GM21526 (cell line): ENCODE data around the gene SVOP.

ENCODE experiments used
- ATAC-seq: cut with Tn5 transposase; IDR thresholded peaks from one replicate; pipeline ENCODE4 v1.9.1; 2021; ENCODE audit warnings: moderate library complexity; ENCODE audit not compliant: unreplicated experiment, low FRiP score

The SVOP gene

DNA sequence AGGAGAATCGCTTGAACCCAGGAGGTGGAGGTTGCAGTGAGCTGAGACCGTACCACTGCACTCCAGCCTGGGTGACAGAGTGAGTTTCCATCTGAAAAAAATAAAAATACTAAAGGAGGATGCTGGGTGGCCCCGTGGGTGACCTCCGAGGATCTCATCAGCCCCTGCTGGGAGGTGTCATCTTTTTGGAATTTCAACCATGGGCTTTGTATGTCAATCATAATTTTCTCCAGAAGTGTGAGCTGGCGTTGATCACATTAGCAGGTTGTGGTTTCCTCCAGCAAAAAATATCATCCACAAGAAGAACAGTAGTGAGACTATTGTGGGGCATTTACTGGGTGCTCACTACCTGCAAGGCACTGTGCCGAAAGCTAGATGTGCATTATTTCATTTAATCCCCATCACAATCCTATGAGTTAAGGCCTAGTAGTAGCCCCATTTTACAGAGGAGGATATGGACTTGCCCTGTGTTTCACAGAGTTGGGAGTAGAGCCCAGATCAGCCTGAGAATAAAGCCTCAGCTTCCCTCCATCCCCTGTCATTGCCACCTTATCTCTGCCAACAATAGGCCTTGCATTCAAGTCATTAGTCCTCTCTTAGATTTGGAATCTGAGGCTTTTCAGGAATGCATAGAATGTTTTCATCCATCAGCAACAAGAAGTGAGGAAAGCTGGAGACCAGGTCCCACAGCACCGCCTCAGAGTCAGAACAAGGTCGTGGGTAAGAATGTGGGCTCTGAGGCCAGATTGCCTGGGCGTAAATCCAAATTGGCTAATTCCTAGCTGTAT lies 39.8 kb downstream of the SVOP start:
- ATAC-seq = no peak

DNA sequence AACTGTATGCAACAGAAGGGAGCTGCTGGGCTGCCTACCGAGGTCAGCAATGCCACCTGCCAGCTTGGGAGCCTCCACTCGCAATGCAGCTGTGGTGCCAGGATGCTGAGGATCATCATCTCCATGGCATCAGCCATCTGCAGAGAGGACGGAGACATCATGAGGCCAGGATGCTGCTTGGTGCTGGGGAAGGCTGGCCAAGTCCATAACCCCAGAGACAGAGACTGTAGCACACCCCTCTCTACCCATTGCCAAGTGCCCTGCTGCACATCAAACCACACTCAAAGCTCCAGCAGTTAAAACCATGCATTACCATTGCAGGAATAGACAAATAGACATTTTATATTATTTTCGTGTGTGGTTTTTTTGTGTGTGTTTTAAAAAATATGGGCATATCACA lies 43.5 kb downstream of the SVOP start:
- no peak for ATAC-seq

DNA sequence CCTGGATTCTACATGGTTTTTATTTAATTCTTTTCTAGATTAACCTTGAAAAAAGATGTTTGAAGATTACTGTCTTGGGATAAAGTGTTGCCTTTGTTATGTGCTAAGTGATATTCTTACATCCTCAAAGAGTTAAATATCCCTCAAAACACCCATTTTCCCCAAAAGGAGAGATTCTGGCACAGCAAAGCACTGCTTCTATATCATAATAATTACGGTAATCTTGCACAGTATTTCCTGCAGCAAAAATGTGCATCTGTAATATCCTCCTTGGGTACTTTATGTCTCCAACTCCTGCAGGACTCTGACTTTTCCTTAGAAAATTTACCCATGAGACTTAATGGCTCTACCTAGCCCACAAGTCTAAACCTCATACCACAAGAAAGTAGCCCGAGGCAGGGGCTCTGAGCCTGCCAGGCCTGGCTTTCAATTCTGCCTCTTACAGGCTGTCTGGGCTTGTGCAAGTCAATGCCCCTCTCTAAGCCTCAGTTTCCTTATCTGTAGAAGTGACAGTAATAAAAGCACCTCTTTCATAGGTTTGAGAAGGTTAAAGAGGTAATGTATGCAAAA lies 45.8 kb downstream of the SVOP start:
- no peak for ATAC-seq

DNA sequence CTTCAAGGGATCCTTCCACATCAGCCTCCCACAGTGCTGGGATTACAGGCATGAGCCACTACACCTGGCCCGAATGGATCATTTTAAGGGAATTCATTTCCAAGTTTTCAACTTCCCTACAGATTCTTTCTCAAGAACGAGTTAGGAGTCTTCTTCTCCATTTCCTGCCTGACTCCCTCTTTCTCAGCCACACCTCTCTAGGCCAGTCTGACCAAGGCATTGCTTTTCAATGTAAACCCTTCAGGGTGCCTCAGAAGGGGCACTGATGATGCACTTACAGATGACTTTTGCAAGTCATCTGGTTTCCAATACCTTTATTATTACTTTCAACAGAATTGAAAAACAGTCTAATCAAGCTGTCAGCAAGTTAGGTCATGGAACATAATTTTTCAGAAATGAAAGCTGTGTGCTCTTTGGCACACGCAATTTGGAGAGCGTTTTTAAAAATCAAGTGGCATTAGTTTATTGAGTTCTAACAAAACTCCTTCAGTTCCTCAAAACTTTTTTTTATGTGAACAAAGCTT lies 47.2 kb downstream of the SVOP start:
- no peak for ATAC-seq

DNA sequence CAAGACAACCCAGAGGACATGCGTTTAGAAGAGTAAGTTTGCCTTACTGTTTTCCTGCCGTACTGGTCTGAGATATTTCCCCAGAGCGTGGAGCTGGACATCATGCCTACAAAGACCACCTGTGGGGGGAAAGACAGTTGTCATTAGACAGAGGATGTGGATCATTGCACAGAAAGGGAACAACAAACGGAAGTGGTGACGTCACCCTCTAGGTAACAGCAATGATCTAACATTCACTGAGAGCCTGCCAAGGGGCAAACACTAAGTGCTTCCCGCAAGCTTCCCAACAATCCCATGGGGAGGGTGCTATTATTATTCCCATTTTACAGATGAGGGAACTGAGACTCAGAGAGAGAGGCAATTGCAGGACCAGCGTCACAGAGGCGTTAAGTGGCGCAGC lies 48.5 kb downstream of the SVOP start:
- no peak for ATAC-seq

DNA sequence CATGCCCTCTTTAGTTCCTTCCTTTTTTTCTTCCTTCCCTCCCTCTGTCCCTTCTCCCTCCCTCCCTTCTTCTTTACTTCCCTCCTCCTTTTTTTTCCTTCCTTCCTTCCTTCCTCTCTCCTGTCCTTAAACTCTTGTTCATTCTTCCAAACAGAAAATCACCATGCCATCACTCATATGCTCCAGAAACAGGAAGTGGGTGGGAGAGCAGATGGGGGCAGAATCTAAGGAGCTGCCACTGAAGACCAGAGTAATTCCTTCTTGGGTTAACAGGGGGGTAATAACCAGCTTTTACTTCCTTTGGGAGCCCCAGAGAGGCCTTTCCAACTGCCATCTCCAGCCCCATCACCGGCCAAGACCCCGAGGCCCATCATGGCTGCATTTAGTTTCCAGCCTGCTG lies 51.2 kb downstream of the SVOP start:
- no peak for ATAC-seq

DNA sequence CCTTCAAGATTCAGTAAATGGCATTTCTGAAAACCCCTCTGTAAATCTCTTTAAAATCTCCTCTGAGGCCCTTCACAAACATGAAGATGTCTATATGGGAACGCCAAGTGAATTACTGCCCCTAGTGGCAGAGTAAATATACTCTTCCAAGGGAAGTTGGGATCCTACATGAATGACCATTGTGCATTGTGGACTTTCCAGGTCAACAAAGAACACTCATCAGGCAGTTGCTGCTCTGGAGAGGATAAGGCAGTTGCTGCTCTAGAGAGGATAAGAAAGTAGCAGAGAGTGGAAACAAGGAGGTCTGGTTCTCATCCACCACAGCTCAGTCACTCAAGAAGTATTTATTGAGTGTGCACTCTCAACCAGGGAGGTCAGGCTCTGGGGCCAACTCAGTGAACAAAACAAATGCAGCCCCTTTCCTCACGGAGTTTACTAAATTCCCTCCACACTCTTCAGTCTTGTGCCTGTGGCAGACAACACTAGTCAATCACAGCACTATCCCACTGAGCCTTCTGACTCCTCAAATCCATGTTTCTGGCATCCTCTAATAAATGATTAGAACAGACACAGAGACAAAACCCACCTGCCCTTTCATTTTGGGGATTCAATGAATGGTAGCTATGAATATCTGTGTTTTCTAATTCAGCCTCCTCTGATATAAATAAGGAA lies 52.9 kb downstream of the SVOP start:
- no peak for ATAC-seq

DNA sequence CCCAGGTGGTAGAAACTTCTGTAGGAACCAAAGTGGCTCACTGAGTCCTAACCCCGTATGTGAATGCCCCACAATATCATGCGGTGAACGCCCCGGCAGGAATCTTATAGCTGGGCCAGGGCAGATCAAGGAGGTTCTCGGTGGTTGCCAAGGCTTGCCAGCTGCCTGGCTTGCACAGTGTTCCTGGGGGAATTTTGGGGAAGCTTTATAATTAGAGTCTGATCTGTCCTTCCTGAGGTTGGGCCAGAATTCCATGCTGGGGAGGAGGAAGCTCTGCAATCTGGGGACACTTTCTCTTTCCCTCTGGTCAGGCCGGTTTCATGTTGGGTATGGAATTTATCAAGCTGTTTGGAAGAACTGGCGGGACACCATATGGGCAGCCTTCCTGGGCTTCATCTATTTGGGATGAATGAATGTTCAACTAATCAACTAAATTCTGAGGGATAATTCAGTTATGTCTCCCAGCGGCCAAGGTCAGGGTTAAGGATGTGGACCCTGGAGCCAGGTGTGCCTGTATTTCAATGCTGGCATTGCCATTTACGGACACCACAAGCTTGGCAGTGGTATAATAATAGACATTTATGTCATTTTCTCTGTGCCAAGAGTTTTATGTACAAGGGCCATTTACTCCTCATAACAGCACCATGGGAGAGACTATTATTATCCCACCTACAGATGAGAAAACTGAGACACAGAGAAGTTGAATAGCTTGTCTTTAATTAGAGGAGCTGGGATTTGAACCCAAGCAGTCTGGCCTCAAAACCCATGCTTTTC lies 54.3 kb downstream of the SVOP start:
- ATAC-seq = no peak

DNA sequence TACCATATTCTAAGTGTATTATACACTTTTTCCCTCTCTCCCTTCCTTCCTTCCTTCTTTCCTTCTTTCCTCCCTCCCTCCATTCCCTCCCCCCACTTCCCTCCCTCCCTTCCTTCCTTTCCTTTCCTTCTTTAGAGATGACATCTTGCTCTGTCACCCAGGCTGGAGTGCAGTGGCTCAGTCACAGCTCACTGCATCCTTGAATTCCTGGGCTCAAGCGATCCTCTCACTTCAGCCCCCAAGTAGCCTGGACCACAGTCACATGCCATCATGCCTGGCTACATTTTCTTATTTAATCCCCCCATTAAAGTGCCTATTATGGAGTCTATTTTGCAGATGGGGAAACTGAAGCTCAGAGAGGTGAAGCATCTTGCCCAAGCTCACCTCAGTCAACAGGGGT lies 55.0 kb downstream of the SVOP start:
- ATAC-seq = no peak

DNA sequence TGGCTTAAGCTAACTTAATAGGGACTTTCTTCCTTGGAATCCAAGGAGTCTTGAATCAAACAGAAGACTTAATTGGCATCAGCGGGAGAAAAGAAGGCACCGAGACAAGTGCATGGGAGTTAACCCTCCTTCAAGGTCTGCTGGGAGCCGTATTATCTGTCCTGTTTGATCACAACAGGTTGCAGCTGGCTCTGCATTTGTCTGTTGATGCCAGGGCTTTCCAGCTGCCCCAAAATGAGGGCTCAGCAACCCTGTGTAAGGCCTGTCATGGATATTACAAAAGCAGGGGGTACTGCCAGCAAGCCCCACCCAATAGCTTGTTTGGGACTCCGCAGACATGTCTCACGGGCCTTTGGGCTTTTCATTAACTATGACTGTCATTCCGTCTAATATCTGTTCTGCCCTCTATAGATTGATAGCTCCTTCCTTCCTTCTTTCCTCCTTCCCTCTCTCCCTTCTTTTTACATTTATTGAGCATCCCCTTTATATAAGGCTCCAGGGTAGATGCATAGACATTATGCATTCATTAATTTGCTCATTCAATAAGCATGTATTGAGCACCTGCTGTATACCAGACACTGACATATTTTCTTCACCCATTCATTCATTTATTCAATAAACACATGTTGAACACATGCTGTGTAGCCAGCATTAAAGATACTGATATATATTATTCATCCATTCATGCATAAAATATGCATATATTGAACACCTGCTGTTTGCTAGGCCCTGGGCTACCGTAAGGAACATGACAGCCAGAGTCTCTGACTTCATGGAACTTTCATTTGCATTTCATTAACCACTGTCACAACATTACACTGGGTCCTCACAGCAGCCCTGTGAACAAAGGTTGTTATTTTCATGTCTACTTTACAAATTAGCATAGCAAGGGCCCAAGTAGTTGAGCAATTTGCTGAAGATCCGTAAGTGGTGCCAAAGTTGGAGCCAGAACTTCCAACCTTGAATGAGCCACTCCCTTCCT lies 56.2 kb downstream of the SVOP start:
- ATAC-seq = no peak

DNA sequence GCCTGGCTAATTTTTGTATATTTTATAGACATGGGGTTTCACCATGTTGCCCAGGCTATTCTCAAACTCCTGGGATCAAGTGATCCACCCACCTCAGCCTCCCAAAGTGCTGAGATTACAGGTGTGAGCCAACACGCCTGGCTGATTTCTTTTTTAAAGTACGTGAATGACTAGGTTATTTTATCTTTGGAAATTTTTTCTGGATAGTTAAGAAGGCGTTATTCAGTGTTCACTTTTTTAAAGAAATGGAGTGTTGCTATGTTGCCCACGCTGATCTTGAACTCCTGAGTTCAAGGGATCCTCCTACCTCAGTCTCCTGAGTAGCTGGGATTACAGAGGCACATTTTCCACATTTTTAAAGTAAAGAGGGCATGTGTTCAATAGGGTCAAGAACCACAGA lies 58.6 kb downstream of the SVOP start:
- no peak for ATAC-seq

DNA sequence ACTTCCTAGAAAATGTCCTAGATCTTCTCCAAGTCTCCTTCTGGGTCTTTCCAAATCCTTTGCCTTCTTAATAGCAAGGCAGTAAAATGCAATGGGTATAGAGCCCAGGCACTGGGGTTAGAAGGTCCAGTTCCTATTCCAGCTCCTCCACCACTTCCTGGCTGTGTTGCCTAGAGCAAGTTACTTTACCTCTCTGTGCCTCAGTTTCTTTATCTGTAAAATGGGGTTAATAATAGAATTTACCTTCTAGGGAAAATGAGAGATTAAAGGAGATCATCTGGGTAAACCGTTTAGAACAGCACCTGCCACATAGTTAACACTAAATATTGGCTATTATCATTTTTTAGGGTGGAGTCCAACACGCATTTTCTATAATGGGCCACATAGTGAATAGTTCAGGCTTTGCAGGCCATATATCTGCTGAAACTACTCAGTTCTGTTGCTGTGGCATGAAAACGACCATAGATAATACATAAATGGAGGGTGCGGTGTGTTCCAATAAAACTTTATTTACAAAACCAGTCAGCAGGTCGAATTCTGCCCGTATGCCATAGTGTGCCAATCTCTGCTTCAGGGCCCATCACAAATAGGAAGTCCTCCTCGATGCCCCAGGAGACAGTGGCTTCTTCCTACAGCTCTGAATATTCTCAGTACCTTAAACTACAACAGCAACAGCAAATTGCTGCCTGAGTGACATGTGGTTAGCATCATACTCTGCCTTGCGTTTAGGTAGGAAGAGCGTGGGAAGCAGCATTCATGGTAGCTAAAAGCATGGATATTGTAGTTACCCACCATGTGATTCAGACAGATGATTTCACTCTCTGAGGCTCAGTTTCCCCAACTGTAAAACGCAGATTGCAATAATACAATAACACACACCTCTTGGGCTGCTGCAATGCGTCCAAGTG lies 60.9 kb downstream of the SVOP start:
- ATAC-seq = no peak

DNA sequence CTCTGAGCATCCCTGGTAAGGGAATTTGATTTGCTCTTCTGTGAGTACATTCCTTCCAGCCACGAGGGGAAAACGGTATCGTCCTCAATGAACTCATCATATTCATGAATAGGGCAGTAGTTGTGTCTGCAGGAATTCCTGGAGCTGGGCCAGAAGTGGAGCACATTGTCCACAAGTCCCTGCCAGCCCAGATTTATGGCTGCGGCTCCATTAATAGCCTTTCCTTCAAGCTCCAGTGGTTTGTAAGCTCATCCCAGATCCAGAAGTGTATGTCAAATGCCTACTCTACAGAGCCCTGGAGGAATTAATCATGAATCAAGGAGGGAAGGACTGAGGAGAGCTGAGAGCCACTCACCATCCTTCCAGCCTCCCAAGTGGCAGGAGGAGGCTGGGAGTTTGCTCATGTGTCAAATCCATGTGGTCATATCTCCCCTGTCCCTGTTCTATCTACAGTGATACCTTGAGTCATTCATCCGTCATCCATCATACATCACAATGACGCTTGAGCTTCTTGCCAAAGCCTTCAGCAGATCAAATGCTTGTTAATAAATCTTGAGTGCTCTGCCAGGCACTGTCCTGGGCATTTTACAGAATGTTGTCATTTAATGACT lies 65.5 kb downstream of the SVOP start:
- ATAC-seq = no peak

DNA sequence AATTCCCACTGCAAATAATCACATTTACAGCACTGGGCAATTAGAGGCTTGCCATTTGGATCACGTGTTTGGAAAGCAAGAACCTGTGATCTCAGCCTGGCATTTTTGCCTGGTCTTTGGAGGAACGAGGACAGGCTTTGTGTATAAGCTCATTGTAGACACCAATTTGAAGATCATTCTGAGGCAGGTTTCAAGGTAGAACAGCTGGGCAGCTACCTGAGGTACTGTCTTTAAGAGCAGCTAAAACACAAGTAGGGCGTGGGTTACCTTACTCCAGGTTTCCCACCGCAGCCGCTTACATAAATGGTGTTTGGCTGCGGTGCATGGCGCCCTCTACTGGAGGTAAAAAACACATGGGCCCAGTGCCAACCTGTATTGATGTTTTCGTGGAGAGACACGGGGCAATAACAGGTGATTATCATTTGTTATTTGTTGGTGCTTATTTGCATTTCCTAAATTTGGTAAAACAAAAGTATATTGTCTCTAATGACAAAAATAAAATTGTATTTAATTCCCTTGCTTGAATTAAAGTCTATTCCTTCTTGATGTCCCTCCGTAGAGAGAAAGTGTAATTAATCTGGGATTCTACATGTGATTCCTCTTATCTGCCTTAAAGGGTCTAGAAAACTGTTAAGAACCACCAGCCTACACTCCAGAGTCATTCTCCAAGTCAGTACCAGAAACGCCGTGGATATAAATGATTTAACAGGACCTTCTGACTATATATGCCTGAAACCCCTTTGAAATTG lies 69.7 kb downstream of the SVOP start:
- ATAC-seq = no peak

DNA sequence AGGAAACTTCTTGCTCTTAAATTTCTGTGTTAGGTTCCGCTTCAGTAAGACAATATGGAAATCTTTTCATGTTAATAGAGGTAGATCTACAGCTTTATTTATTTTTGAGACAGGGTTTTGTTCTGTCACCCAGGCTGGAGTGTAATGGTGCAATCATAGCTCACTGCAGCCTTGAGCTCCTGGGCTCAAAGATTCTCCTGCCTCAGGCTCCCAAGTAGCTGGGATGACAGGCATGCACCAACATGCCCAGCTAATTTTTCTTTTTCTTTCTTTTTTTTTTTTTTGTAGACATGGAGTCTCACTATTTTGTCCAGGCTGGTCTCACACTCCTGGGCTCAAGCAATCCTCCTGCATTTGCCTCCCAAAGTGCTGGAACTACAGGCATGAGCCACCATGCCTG lies 70.9 kb downstream of the SVOP start:
- ATAC-seq = no peak

DNA sequence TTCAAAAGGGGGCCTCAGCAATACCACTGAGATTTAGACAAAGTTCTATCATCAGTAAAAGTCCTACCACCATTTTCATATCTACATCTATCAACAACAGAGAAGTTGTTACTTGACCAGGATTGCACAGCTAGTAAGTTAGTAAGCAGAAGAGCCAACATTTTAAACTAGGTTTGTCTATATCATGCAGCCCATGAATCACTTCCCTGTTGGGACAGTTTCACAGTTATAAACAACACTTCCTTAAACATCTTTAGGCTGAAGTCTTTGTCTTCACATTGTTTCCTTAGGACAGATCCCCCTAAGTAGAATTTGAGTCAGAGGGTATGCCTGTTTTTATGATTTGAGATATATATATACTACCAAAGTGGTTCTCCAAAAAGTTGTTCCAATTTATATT lies 72.5 kb downstream of the SVOP start:
- ATAC-seq = no peak

DNA sequence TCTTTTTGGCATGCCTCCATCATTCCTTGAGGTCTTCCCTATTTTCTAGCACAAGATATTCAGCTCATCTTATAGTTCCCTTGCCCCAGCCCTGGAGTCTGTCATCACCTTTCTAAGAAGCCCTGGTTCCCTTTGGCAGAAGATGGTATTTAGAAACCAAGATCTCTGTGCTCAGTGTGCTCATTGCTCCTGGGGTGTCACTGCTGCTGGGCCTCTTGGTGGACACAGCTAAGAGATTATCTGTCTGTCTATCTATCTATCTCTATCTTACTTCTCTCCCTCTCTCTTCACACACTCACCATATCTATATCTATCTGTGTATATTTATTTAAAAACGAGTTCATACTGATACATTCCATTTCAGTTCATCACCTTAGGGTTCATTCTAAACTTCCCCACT lies 73.8 kb downstream of the SVOP start:
- ATAC-seq = no peak

DNA sequence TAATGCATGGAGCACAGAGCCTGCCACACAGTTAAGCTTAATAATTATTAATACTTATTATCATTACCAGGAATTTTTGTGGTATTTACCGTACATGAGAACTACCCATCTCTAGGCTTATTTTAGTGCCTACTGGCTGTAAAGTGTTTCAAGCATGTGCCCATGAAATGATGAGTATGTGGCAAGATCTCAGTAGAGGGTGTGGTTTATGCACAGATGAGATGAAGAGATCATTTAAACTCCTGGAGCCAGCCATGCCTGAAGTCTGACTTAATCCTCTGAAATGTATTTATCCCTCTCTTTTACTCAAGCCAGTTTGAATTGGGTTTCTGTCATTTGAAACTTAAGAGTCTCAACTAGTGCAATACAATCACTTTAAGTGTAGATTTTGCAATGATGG lies 80.7 kb downstream of the SVOP start:
- no peak for ATAC-seq
